HepG2 (cell line): ENCODE results near the gene NLRP12. TPM values are rescaled to one million over a fixed set of nuclear protein-coding genes. Genes with fewer than 3 reads are reported as not detected.

ENCODE experiments used
- FOXP4 ChIP-seq: sonication (generic); formaldehyde crosslinking; IDR thresholded peaks from 2 replicates; pipeline ENCODE4 v1.4.0; 2020; ENCODE audit warnings: missing genetic modification reagents
- GRHL1 ChIP-seq: sonication (generic); formaldehyde crosslinking; conservative IDR thresholded peaks from 2 replicates; pipeline ENCODE4 v1.8.0; 2022; ENCODE audit warnings: missing genetic modification reagents
- MAX ChIP-seq: IDR thresholded peaks from 2 replicates; pipeline ENCODE4 v1.6.1; 2012; ENCODE audit warnings: inconsistent platforms
- MEIS2 ChIP-seq: sonication (generic); formaldehyde crosslinking; IDR thresholded peaks from 2 replicates; pipeline ENCODE4 v1.9.0; 2021; ENCODE audit warnings: mild to moderate bottlenecking, missing genetic modification reagents
- NFE2L2 ChIP-seq: fragments of 150-350 bp; IDR thresholded peaks from 2 replicates; pipeline ENCODE4 v1.6.1; 2014; ENCODE audit warnings: low read length
- RELA ChIP-seq: sonication (generic); formaldehyde crosslinking; IDR thresholded peaks from 2 replicates; pipeline ENCODE4 v1.4.0; 2020; ENCODE audit warnings: missing genetic modification reagents
- SCMH1 ChIP-seq: sonication (generic); formaldehyde crosslinking; IDR thresholded peaks from 2 replicates; pipeline ENCODE4 v1.9.0; 2021; ENCODE audit warnings: missing genetic modification reagents, mild to moderate bottlenecking, borderline replicate concordance
- SNAPC4 ChIP-seq: sonication (generic); formaldehyde crosslinking; IDR thresholded peaks from 2 replicates; pipeline ENCODE4 v1.4.0; 2020; ENCODE audit warnings: mild to moderate bottlenecking, missing genetic modification reagents
- SOX6 ChIP-seq, 2 experiments: fragments of 450-650 bp in 1 of 2; sonication (generic) in 1 of 2; formaldehyde crosslinking in 1 of 2; IDR thresholded peaks; 2 replicates each; pipeline versions ENCODE4 v1.4.0 to v1.6.1; 2017 to 2020; ENCODE audit warnings: antibody characterized with exemption in 1 of 2, mild to moderate bottlenecking in 1 of 2, missing genetic modification reagents in 1 of 2
- TARDBP ChIP-seq: sonication (generic); formaldehyde crosslinking; IDR thresholded peaks from 2 replicates; pipeline ENCODE4 v1.8.0; 2022; ENCODE audit warnings: mild to moderate bottlenecking, missing genetic modification reagents
- TCF7 ChIP-seq: sonication (generic); IDR thresholded peaks from 2 replicates; pipeline ENCODE4 v1.6.1; 2016; ENCODE audit warnings: antibody characterized with exemption, low read depth
- ZHX1 ChIP-seq: sonication (generic); formaldehyde crosslinking; IDR thresholded peaks from 2 replicates; pipeline ENCODE4 v1.8.1; 2022; ENCODE audit warnings: low read depth, mild to moderate bottlenecking, missing genetic modification reagents
- ZNF12 ChIP-seq: sonication (generic); formaldehyde crosslinking; IDR thresholded peaks from 2 replicates; pipeline ENCODE4 v1.5.0; 2020; ENCODE audit warnings: missing genetic modification reagents
- ZNF264 ChIP-seq: sonication (generic); formaldehyde crosslinking; IDR thresholded peaks from 2 replicates; pipeline ENCODE4 v1.4.0; 2020; ENCODE audit warnings: missing genetic modification reagents
- ZNF501 ChIP-seq: sonication (generic); formaldehyde crosslinking; IDR thresholded peaks from 2 replicates; pipeline ENCODE4 v1.5.1; 2020; ENCODE audit warnings: mild to moderate bottlenecking, moderate library complexity, missing genetic modification reagents
- ZNF580 ChIP-seq: IDR thresholded peaks from 2 replicates; pipeline ENCODE4 v1.6.1; 2016; ENCODE audit warnings: low read depth, borderline replicate concordance
- ZNF605 ChIP-seq: sonication (generic); formaldehyde crosslinking; IDR thresholded peaks from 2 replicates; pipeline ENCODE4 v1.8.0; 2022; ENCODE audit warnings: mild to moderate bottlenecking, missing genetic modification reagents
- polyA plus RNA-seq, 8 experiments: library from polyadenylated mRNA; depleted of rRNA in 3 of 8; stranded (reverse) in 7 of 8; unstranded in 1 of 8; fragments of >200 nt; fragmentation: Illumina TruSeq in 4 of 8; extraction: Trizol in 4 of 8; gene quantifications; 2 replicates each; pipeline versions ENCODE4 v1.2.1 to v1.2.3, GENCODE V29; 2011 to 2016; ENCODE audit warnings: low read depth in 4 of 8, missing spikeins in 1 of 8, mixed read lengths in 1 of 8; ENCODE audit not compliant: insufficient read depth in 1 of 8
- total RNA-seq, 5 experiments: library from RNA; depleted of rRNA; stranded (reverse); fragments of >200 nt; fragmentation: Illumina TruSeq; extraction: Trizol; gene quantifications; 2 replicates each; pipeline ENCODE4 v1.2.3, GENCODE V29; 2016; ENCODE audit warnings: low read depth in 1 of 5

The NLRP12 gene
- total and polyA plus RNA-seq, 2 of the 13 experiments (the other 11 are each of a cell fraction or from before 2014, with no cell fraction given): 0.15 to 0.20 TPM

- TF ChIP-seq SNAPC4 (CRISPR knock-in tag) (0 out of 2 replicates have a peak, but pooled peaks have one; percentile 16), ZNF264 (CRISPR knock-in tag) (0 out of 2 replicates have a peak, but pooled peaks have one; percentile 25), ZNF605 (CRISPR knock-in tag) (0 out of 2 replicates have a peak, but pooled peaks have one; percentile 33), NFE2L2 (no peak), TCF7 (peak; percentile 94), SCMH1 (CRISPR knock-in tag) (no peak), TARDBP (peak; percentile 90), SOX6 (IDR thresholded peaks at IDR 0.05) (no peak), SOX6 (CRISPR knock-in tag; IDR thresholded peaks at IDR 0.05) (peak; percentile 87), RELA (CRISPR knock-in tag) (peak; percentile 86), FOXP4 (CRISPR knock-in tag) (peak; percentile 95), MAX (peak; percentile 47), MEIS2 (CRISPR knock-in tag) (peak; percentile 13; the same call in 1 of the 2 replicates), ZHX1 (CRISPR knock-in tag) (0 out of 2 replicates have a peak, but pooled peaks have one; percentile 43), ZNF580 (CRISPR knock-in tag) (peak; percentile 54; the same call in 1 of the 2 replicates), ZNF501 (CRISPR knock-in tag) (peak; percentile 26; the same call in 1 of the 2 replicates), ZNF12 (peak; percentile 25; the same call in 1 of the 2 replicates), GRHL1 (no peak)
Measured at GRCh38 chr19:53864308-53864836, 40.3 kb upstream of the NLRP12 start (continued).
